ENCODE measurements around the gene SMARCA5.

SMARCA5 gene

GRCh38 chr4:143513314-143514168, at the start of gene SMARCA5 (continued):
- no peak for TF ChIP-seq ZNF174 (tag by site-specific recombination; IDR thresholded peaks at IDR 0.05)
- TF ChIP-seq ZNF677 (tag by site-specific recombination; IDR thresholded peaks at IDR 0.05) = no peak
- TF ChIP-seq ZNF449 (tag by site-specific recombination; IDR thresholded peaks at IDR 0.05) = no peak

DNA sequence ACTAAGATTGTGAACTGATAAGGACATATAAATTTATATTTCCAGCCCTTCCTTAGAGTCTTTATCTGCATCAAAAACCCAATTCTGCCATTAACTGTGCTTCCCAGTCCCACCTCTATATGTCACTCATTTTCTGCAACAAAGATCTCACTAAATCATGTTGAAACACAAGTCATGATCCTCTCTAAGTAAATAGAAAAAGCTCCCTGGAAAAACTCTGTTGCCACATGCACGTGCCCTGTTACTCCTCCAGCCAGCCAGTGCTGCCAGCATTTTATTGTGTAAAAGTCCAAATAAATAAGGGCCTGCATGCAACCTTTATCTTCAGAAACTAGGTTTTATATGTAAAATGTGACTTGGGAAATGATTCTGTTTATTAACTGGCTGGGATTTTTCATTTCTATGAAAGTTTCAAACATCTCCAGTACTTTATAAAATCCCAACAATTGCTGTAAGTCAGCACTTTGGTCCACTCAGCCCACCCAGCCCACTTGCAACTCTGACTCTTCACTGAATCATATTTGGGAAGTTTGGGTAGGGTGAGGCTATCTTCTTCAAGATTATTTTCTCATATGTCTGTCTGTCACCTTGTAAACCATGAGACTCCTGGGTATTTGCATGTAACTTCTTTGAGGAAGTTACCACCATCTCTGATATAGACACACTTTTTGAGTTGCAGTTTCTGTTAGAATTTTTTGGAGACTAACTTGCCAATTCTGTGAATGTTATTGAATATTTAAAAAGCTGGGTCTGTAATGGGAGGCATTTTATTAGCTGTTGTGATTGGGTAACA, 40.0 kb upstream of the SMARCA5 start:
- no peak overlapping the region for H3K27ac ChIP-seq (ENCODE audit: extremely low read depth, low read depth, low read length)
- H3K36me3 ChIP-seq (ENCODE audit: control insufficient read depth in 2 of 2, insufficient read depth in 1 of 2, low read length in 2 of 2) = peaks cover 0 to 15% of the 10 kb centered on the region in 2 experiments; a peak in 1 of 3 replicates
- ChIA-PET CTCF (no interaction called here), POLR2A (no interaction called here)
- H3K9me3 ChIP-seq (ENCODE audit: control insufficient read depth, insufficient read depth, low read depth, low read length) = no peaks in the 10 kb centered on the region
- no peaks in the 10 kb centered on the region for H3K4me1 ChIP-seq (ENCODE audit: control insufficient read depth, insufficient read depth, low read length)
- no peak for TF ChIP-seq ZNF585B (tag by site-specific recombination; IDR thresholded peaks at IDR 0.05)
- TF ChIP-seq MZF1 (tag by site-specific recombination; IDR thresholded peaks at IDR 0.05; ENCODE audit: borderline replicate concordance) = no peak
- TF ChIP-seq YY2 (tag by site-specific recombination; IDR thresholded peaks at IDR 0.05) = no peak
- TF ChIP-seq MYNN (tag by site-specific recombination; IDR thresholded peaks at IDR 0.05; ENCODE audit: borderline replicate concordance) = no peak
- TF ChIP-seq ZNF521 (tag by site-specific recombination; IDR thresholded peaks at IDR 0.05) = no peak
- H3K4me3 ChIP-seq (ENCODE audit: low read depth, low read length) = no peak overlapping the region

DNA sequence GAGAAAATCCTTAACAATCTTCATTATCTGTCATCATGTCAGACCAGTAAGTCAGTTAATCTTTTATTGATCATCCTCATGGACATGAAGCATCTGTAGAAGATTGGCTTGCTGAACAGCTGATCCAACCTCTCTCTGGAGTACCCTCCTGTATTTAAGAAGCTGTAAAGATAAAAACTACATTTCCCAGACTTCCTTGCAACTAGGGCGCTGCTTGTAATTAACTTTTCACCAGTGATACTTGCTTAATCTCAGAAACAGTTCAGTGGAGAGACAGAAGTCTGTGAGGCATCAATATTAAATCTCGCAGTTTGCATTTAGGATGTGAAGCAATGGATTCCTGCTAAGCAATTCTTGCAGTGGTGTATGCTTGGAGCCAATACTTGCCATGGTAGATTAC, 36.0 kb upstream of the SMARCA5 start:
- no peaks in the 10 kb centered on the region for H3K9me3 ChIP-seq (ENCODE audit: control insufficient read depth, insufficient read depth, low read depth, low read length)
- no peaks in the 10 kb centered on the region for H3K36me3 ChIP-seq (ENCODE audit: control insufficient read depth in 2 of 2, insufficient read depth in 1 of 2, low read length in 2 of 2)
- no peak overlapping the region for H3K4me3 ChIP-seq (ENCODE audit: low read depth, low read length)
- TF ChIP-seq PBX3 (CRISPR knock-in tag; IDR thresholded peaks at IDR 0.05) (no peak), KLF7 (tag by site-specific recombination; IDR thresholded peaks at IDR 0.05; ENCODE audit: borderline replicate concordance) (no peak), ZNF626 (tag by site-specific recombination; IDR thresholded peaks at IDR 0.05) (no peak), ZNF76 (tag by site-specific recombination; IDR thresholded peaks at IDR 0.05; ENCODE audit: borderline replicate concordance, low read depth) (no peak), ZBTB21 (tag by site-specific recombination; IDR thresholded peaks at IDR 0.05) (no peak), ZNF518A (tag by site-specific recombination; conservative IDR thresholded peaks at IDR 0.05; ENCODE audit: low read depth) (no peak), ZNF354C (tag by site-specific recombination; IDR thresholded peaks at IDR 0.05; ENCODE audit: borderline replicate concordance, low read depth) (no peak), ZNF664 (tag by site-specific recombination; IDR thresholded peaks at IDR 0.05) (no peak), BCL11B (tag by site-specific recombination; IDR thresholded peaks at IDR 0.05; ENCODE audit: low read depth) (no peak), ZNF785 (tag by site-specific recombination; IDR thresholded peaks at IDR 0.05) (no peak)
- TF ChIP-seq, protein P1, sequence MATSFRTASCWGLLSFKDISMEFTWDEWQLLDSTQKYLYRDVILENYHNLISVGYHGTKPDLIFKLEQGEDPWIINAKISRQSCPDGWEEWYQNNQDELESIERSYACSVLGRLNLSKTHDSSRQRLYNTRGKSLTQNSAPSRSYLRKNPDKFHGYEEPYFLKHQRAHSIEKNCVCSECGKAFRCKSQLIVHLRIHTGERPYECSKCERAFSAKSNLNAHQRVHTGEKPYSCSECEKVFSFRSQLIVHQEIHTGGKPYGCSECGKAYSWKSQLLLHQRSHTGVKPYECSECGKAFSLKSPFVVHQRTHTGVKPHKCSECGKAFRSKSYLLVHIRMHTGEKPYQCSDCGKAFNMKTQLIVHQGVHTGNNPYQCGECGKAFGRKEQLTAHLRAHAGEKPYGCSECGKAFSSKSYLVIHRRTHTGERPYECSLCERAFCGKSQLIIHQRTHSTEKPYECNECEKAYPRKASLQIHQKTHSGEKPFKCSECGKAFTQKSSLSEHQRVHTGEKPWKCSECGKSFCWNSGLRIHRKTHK (tag by site-specific recombination; IDR thresholded peaks at IDR 0.05) = no peak
- ChIA-PET CTCF (interaction anchor here (0.6 kb wide), 1 partner anchor 1000 kb away, joined by 3 read pairs; no protein-coding TSS in a partner anchor), POLR2A (no interaction called here)
- H3K4me1 ChIP-seq (ENCODE audit: control insufficient read depth, insufficient read depth, low read length) = no peaks in the 10 kb centered on the region
- H3K27ac ChIP-seq (ENCODE audit: extremely low read depth, low read depth, low read length) = no peak overlapping the region
